ENCODE data around the gene PLCXD1.

PLCXD1 gene

DNA sequence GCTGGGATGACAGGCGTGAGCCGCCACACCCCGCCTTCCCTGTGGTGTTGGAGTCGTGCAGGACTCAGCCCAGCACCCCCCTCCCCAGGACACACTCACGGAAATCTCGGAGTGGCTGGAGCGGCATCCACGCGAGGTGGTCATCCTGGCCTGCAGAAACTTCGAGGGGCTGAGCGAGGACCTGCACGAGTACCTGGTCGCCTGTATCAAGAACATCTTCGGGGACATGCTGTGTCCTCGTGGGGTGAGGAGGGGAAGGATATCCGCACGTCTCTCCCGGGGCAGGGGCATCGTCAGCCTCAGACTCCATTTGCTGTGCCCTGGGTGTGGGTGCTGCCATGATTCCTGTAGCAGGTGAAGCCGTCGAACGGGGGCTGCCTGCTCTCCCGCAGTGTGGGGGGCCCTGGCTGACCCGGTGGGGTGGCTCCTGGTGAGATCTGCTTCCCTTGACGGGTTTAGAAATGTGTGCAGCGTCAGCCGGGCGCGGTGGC lies 10.3 kb downstream of the PLCXD1 start:
- no peak for TF ChIP-seq CTCF (IDR thresholded peaks at IDR 0.05; ENCODE audit: insufficient read depth, low read length, poor library complexity, severe bottlenecking)
- H3K4me3 ChIP-seq (replicated peaks; ENCODE audit: low read depth, low read length), result no peak overlapping the region
- H3K36me3 ChIP-seq (ENCODE audit: control insufficient read depth, insufficient read depth, low read length), result peaks cover 16% of the 10 kb centered on the region
- no peaks in the 10 kb centered on the region for H3K27me3 ChIP-seq (replicated peaks; ENCODE audit: control insufficient read depth, insufficient read depth, low read length)
- no peak for DNase-seq (ENCODE audit: extremely low read depth, insufficient read length)

- peaks cover 14% of the 10 kb centered on the region for H3K36me3 ChIP-seq (ENCODE audit: control insufficient read depth, insufficient read depth, low read length)
- DNase-seq (ENCODE audit: extremely low read depth, insufficient read length), result no peak
Observed at GRCh38 chrX:292900-293897, 12.0 kb downstream of the PLCXD1 start.

GRCh38 chrX:295136-295535 lies 14.0 kb downstream of the PLCXD1 start:
- no peak for DNase-seq (ENCODE audit: extremely low read depth, insufficient read length)
- Histone ChIP-seq H3K4me3 (replicated peaks; ENCODE audit: low read depth, low read length) (no peak overlapping the region), H3K36me3 (ENCODE audit: control insufficient read depth, insufficient read depth, low read length) (peaks cover 8% of the 10 kb centered on the region), H3K27me3 (replicated peaks; ENCODE audit: control insufficient read depth, insufficient read depth, low read length) (no peaks in the 10 kb centered on the region)
- no peak for TF ChIP-seq CTCF (IDR thresholded peaks at IDR 0.05; ENCODE audit: insufficient read depth, low read length, poor library complexity, severe bottlenecking)

More at GRCh38 chrX:292900-293897, 12.0 kb downstream of the PLCXD1 start:
- TF ChIP-seq CTCF (IDR thresholded peaks at IDR 0.05; ENCODE audit: insufficient read depth, low read length, poor library complexity, severe bottlenecking), result no peak
- H3K4me3 ChIP-seq (replicated peaks; ENCODE audit: low read depth, low read length), result no peak overlapping the region
- H3K27me3 ChIP-seq (replicated peaks; ENCODE audit: control insufficient read depth, insufficient read depth, low read length), result no peaks in the 10 kb centered on the region

DNA sequence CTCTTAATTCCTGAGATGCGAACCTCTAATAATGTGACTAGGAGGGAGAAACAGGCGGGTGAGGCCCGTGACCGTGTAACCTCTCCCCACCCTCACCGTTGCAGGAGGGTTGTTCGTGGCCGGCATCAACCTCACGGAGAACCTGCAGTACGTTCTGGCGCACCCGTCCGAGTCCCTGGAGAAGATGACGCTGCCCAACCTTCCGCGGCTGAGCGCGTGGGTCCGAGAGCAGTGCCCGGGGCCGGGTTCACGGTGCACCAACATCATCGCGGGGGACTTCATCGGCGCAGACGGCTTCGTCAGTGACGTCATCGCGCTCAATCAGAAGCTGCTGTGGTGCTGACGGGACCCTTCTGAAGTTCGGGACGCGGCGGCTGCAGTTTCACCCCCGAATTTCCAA lies 17.8 kb downstream of the PLCXD1 start:
- H3K36me3 ChIP-seq (ENCODE audit: control insufficient read depth, insufficient read depth, low read length), result peaks cover 2% of the 10 kb centered on the region
- no peak for TF ChIP-seq CTCF (IDR thresholded peaks at IDR 0.05; ENCODE audit: insufficient read depth, low read length, poor library complexity, severe bottlenecking)
- H3K4me3 ChIP-seq (replicated peaks; ENCODE audit: low read depth, low read length), result no peak overlapping the region
- no peak for DNase-seq (ENCODE audit: extremely low read depth, insufficient read length)
- no peaks in the 10 kb centered on the region for H3K27me3 ChIP-seq (replicated peaks; ENCODE audit: control insufficient read depth, insufficient read depth, low read length)

GRCh38 chrX:300334-300733 lies 19.2 kb downstream of the PLCXD1 start:
- DNase-seq (ENCODE audit: extremely low read depth, insufficient read length), result no peak
- Histone ChIP-seq H3K27me3 (replicated peaks; ENCODE audit: control insufficient read depth, insufficient read depth, low read length) (no peaks in the 10 kb centered on the region), H3K36me3 (ENCODE audit: control insufficient read depth, insufficient read depth, low read length) (peaks cover 4% of the 10 kb centered on the region), H3K4me3 (replicated peaks; ENCODE audit: low read depth, low read length) (no peak overlapping the region)
- TF ChIP-seq CTCF (IDR thresholded peaks at IDR 0.05; ENCODE audit: insufficient read depth, low read length, poor library complexity, severe bottlenecking), result no peak
